Kasumi-1 (cell line): ENCODE results near the gene RABEPK.
A peak's percentile ranks its signal among the peaks of the same experiment; 100 is the strongest.
"Not testable (repeated sequence)": the region's sequence is repeated elsewhere in the genome, so short reads cannot be mapped to it uniquely, and the experiment has no call there.

Experiments used
- DNase-seq, 2 experiments: peaks; one replicate each; lab custom pipeline; 2025; lab: John Stamatoyannopoulos, UW

Gene RABEPK

GRCh38 chr9:125246261-125246667, 45.9 kb downstream of the RABEPK start:
- no peak for DNase-seq

GRCh38 chr9:125254231-125254630, 53.9 kb downstream of the RABEPK start:
- DNase-seq: no peak

GRCh38 chr9:125255781-125256391, 55.5 kb downstream of the RABEPK start:
- peak; percentile 39 to 50 for DNase-seq

- no peak for DNase-seq
Observed at GRCh38 chr9:125258160-125258785, 57.9 kb downstream of the RABEPK start.

GRCh38 chr9:125258832-125259534, 58.6 kb downstream of the RABEPK start:
- peak; percentile 75 to 79 for DNase-seq

GRCh38 chr9:125260561-125260960, 60.2 kb downstream of the RABEPK start:
- no peak for DNase-seq

GRCh38 chr9:125261501-125262293, 61.4 kb downstream of the RABEPK start, which contains the start of gene GAPVD1:
TSS of gene GAPVD1 (plus strand) at chr9:125261826. CDS start at chr9:125298922, 37,096 bp downstream.
- DNase-seq: peak; percentile 85 to 89

- DNase-seq: peak in 1 of 2 experiments; percentile 16
Observed at GRCh38 chr9:125262294-125262991, 62.1 kb downstream of the RABEPK start.

GRCh38 chr9:125264068-125264467, 63.7 kb downstream of the RABEPK start:
- DNase-seq: not testable (repeated sequence)

GRCh38 chr9:125268394-125269013, 68.2 kb downstream of the RABEPK start:
- DNase-seq: no peak

- DNase-seq: no peak
Observed at GRCh38 chr9:125269014-125269397, 68.7 kb downstream of the RABEPK start.

GRCh38 chr9:125271081-125271480, 70.7 kb downstream of the RABEPK start:
- DNase-seq: no peak

GRCh38 chr9:125272697-125273096, 72.4 kb downstream of the RABEPK start:
- no peak for DNase-seq

GRCh38 chr9:125276771-125277170, 76.4 kb downstream of the RABEPK start:
- no peak for DNase-seq

GRCh38 chr9:125277411-125277810, 77.1 kb downstream of the RABEPK start:
- no peak for DNase-seq

- no peak for DNase-seq
Observed at GRCh38 chr9:125280945-125281344, 80.6 kb downstream of the RABEPK start.
